Stimulated activated CD4-positive, alpha-beta T cell treated with anti-CD3 and anti-CD28 coated beads, Interleukin-12 subunit alpha, Interleukin-12 subunit beta, amount 100 ng/mL, for 48 hours (primary cell): ENCODE data around the gene MMP27.
A peak's percentile ranks its signal among the peaks of the same experiment; 100 is the strongest.
"Not testable (repeated sequence)": the region's sequence is repeated elsewhere in the genome, so short reads cannot be mapped to it uniquely, and the experiment has no call there.

Experiments used
- DNase-seq, 3 donors: peaks; one replicate each; pipeline ENCODE4 v3.0.0-alpha.2; 2020; ENCODE audit warnings: low read depth in 2 of 3, low spot score in 1 of 3

MMP27 gene, protein sequence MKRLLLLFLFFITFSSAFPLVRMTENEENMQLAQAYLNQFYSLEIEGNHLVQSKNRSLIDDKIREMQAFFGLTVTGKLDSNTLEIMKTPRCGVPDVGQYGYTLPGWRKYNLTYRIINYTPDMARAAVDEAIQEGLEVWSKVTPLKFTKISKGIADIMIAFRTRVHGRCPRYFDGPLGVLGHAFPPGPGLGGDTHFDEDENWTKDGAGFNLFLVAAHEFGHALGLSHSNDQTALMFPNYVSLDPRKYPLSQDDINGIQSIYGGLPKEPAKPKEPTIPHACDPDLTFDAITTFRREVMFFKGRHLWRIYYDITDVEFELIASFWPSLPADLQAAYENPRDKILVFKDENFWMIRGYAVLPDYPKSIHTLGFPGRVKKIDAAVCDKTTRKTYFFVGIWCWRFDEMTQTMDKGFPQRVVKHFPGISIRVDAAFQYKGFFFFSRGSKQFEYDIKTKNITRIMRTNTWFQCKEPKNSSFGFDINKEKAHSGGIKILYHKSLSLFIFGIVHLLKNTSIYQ

GRCh38 chr11:102705626-102706025 is at the start of gene MMP27:
Gene MMP27 (minus strand): TSS chr11:102705769. CDS start chr11:102705714, 55 bp downstream.
- no peak for DNase-seq

- DNase-seq = no peak
Measured at GRCh38 chr11:102753267-102753666, 47.7 kb upstream of the MMP27 start.

- DNase-seq = no peak
Measured at GRCh38 chr11:102751673-102752072, 46.1 kb upstream of the MMP27 start.

- DNase-seq = no peak
Measured at GRCh38 chr11:102749101-102749722, 43.6 kb upstream of the MMP27 start.

- not testable (repeated sequence) for DNase-seq
Measured at GRCh38 chr11:102746746-102747578, 41.4 kb upstream of the MMP27 start.

DNA sequence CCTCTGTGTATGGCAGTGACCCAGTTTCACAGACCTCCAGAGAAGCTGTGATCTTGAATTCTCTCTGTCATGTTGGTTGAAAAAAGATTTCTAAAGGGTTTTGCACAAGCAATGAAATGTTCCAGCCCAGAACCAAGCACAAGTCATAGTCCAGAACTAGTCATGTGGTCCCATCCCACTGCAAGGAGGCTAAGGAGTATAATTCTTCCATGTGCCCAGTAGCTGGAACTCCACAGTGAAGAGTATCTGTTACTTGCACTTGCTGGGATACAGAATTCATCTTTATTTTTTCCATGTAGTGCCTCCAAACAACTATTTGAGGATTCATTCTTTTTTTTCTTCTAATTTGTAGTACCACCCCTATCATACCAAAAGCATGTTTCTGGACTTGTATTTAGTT is 29.1 kb upstream of the MMP27 start:
- DNase-seq = no peak

GRCh38 chr11:102733232-102733875 is 27.8 kb upstream of the MMP27 start:
- DNase-seq = peak; percentile 30 to 43 (median 34)

DNA sequence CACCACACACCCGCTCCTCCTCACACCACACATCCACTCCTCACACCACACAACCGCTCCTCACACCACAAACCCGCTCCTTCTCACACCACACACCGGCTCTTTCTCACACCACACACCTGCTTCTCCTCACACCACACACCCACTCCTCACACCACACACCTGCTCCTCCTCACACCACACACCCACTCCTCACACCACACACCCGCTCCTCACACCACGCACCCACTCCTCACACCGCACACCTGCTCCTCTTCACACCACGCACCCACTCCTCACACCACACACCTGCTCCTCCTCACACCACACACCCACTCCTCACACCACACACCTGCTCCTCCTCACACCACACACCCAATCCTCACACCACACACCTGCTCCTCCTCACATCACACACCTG is 25.4 kb upstream of the MMP27 start:
- not testable (repeated sequence) for DNase-seq

GRCh38 chr11:102729849-102730815 is 24.6 kb upstream of the MMP27 start:
- DNase-seq = no peak

- no peak for DNase-seq
Measured at GRCh38 chr11:102727890-102728289, 22.3 kb upstream of the MMP27 start.

DNA sequence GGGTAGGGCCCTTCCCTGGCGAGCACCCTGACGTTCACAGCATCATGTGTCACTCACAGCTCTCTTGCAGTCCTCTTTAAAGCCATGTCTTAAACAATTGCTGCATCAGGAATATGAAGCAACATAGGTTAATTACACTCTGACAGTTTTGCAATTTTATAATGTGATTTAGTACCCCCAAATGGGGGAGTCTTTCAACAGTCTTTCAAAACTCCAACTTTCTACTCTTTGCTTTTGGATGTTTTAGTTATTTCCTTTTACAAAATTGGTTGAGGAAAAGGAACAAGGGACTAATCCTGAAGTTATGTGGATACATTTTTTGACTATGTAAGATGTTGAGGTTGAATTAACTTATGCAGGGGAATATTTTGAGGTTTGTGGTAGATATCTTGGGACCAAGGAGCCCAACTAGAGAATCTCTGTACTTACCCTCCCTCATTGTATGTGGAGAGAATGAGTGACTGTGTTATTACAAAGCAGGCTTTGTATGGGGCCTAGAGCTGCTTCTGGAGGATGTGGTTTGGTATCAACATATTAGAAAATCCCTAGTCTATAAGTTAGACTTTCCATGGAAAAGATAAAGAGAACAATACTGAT is 19.4 kb upstream of the MMP27 start, which contains the start of gene MMP8:
Gene MMP8, minus strand, starts transcription at position 51 of the 597 bp plus-strand sequence. CDS start 99 bp downstream, outside the sequence.
- no peak for DNase-seq

- no peak for DNase-seq
Measured at GRCh38 chr11:102722821-102723220, 17.3 kb upstream of the MMP27 start.

DNA sequence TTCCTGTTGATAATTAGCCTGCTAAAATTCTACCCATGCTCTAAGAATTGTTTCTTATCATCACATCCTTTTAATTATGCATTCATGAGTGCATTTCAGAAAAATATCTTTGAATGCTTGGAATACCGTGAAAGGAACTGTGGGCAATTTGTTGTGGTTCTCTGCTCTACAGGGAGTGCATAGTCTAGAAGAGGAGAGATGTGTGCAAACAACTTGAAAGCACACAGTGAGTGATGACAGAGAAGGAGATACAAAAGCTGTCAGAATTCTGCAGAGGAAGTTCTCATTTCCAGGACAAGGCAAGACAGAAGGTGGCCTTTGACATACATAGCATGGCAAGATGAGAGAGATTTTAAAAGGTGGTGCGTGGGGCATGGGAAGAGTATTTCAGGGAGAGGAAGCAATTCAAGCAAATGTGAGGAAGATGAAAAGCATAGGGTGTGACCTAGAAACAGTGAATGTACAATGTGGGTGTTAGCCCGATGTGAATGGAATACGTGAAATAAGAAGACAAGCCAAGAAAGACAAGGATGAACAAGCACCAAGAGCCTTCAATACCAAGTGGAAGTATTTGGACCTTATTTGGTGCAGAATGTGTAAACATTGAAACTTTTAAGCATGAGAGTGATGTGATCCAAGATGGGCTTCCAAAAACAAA is 14.2 kb upstream of the MMP27 start:
- DNase-seq = no peak

- no peak for DNase-seq
Measured at GRCh38 chr11:102717280-102717679, 11.7 kb upstream of the MMP27 start.

- DNase-seq = no peak
Measured at GRCh38 chr11:102716527-102716926, 11.0 kb upstream of the MMP27 start.

DNA sequence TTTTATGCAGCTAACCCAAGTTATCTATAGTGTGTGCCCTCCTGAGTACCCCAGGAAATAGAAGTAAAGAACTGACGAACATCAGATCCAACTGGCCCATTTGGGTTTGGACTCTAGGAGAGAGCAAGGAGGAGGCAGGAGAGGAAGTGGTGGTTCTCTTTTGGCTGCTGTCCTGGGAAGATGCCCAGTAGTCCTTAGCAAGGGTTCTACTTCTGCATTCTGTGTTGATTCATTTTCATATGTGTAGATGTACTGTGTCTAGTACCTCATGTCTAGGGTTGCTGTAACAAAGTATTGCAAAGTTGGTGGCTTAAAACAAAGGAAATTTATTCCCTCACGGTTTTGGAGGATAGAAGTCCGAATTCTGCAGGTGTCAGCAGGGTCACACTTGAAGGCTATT is 6.6 kb upstream of the MMP27 start:
- DNase-seq = no peak

DNA sequence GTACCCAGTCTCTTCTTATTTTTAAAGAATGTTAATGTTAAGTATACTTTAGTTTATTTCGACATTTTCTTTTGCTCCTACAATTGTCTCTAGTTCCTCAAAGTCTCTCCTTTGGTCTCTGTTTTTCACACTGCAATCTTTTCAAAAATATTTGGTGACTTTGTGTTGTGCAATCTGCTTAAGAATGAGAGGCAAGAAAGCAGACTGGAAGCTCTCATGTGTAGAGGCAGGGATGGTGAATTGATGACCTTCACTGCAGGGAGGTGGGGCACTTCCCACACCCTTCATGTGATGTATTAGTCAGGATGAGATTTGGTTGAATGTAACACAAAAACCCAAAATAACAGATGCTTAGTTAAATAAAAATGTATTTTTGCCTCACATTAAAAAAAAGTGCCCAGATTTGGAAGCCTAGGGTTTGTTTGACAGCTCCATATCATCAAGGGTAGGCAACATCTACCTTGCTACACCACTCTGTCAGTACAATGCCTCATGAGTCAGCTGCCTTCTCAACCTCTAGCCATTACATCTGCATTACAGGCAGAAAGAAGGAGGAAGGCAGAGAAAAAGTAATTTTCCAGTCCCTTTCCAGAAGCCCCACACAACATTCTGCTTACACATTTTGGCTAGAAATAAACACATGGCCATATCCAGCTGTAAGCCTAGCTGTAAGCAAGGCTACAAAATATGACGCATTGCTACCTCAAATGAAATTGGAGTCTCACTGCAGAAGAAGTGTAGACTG is 3.8 kb upstream of the MMP27 start:
- no peak for DNase-seq

- no peak for DNase-seq
Measured at GRCh38 chr11:102708654-102709053, 3.1 kb upstream of the MMP27 start.
